Measurements from ENCODE around the gene NRROS.

The NRROS gene

GRCh38 chr3:196655496-196655895 is 16.0 kb downstream of the NRROS start:
- no peak for TF ChIP-seq CTCF (IDR thresholded peaks at IDR 0.05; ENCODE audit: insufficient read depth, low read depth, low read length, missing control alignments)
- no peak for DNase-seq (ENCODE audit: low read depth)
- no peak overlapping the region for H3K4me3 ChIP-seq (ENCODE audit: low read depth, low read length)

- DNase-seq (ENCODE audit: low read depth): no peak
- no peak for TF ChIP-seq CTCF (IDR thresholded peaks at IDR 0.05; ENCODE audit: insufficient read depth, low read depth, low read length, missing control alignments)
- H3K4me3 ChIP-seq (ENCODE audit: low read depth, low read length): no peak overlapping the region
Measured at GRCh38 chr3:196656213-196656612, 16.7 kb downstream of the NRROS start.

GRCh38 chr3:196659901-196660351 is 20.4 kb downstream of the NRROS start:
- TF ChIP-seq CTCF (IDR thresholded peaks at IDR 0.05; ENCODE audit: insufficient read depth, low read depth, low read length, missing control alignments): no peak
- DNase-seq (ENCODE audit: low read depth): no peak
- no peak overlapping the region for H3K4me3 ChIP-seq (ENCODE audit: low read depth, low read length)

- no peak for DNase-seq (ENCODE audit: low read depth)
- H3K4me3 ChIP-seq (ENCODE audit: low read depth, low read length): no peak overlapping the region
- TF ChIP-seq CTCF (IDR thresholded peaks at IDR 0.05; ENCODE audit: insufficient read depth, low read depth, low read length, missing control alignments): no peak
Measured at GRCh38 chr3:196660381-196661166, 21.1 kb downstream of the NRROS start.

- no peak for TF ChIP-seq CTCF (IDR thresholded peaks at IDR 0.05; ENCODE audit: insufficient read depth, low read depth, low read length, missing control alignments)
- no peak for DNase-seq (ENCODE audit: low read depth)
- no peak overlapping the region for H3K4me3 ChIP-seq (ENCODE audit: low read depth, low read length)
Measured at GRCh38 chr3:196661400-196661799, 21.9 kb downstream of the NRROS start.

GRCh38 chr3:196662033-196662432 is 22.5 kb downstream of the NRROS start:
- no peak for TF ChIP-seq CTCF (IDR thresholded peaks at IDR 0.05; ENCODE audit: insufficient read depth, low read depth, low read length, missing control alignments)
- no peak for DNase-seq (ENCODE audit: low read depth)

More at GRCh38 chr3:196662033-196662432, 22.5 kb downstream of the NRROS start:
- H3K4me3 ChIP-seq (ENCODE audit: low read depth, low read length): no peak overlapping the region

All from GM12865 (cell line).